ENCODE measurements around the gene RAB6B. TPM values are rescaled to one million over a fixed set of nuclear protein-coding genes. Genes with fewer than 3 reads are reported as not detected.

RAB6B gene
- total and polyA plus RNA-seq, 2 of the 4 experiments (the other 2 are of a cell fraction): 0.18 to 1.2 TPM

GRCh38 chr3:133832802-133833144 is 62.9 kb downstream of the RAB6B start:
- no peaks in the 10 kb centered on the region for H3K4me1 ChIP-seq (ENCODE audit: control insufficient read depth, insufficient read depth, low read length)
- no peak overlapping the region for H3K23ac ChIP-seq (ENCODE audit: low read depth, low read length)
- DNase-seq (no peak), ATAC-seq (ENCODE audit: low read depth) (no peak)
- no peaks in the 10 kb centered on the region for H3K9me3 ChIP-seq (ENCODE audit: control insufficient read depth, insufficient read depth, low read length)
- no peak overlapping the region for H3K27ac ChIP-seq (ENCODE audit: insufficient read depth, low read length)
- no peak overlapping the region for H3K4me2 ChIP-seq (ENCODE audit: low read depth, low read length)
- no peak overlapping the region for H3K4ac ChIP-seq (ENCODE audit: low read depth, low read length)
- H3K27me3 ChIP-seq (ENCODE audit: control insufficient read depth, insufficient read depth, low read length): peaks cover 11% of the 10 kb centered on the region
- H3K79me1 ChIP-seq (ENCODE audit: low read depth in 1 of 2, low read length in 2 of 2): no peaks in the 10 kb centered on the region
- H2AFZ ChIP-seq (replicated peaks; ENCODE audit: low read length, poor library complexity): no peak overlapping the region
- 90% methylated on average over 2 of the region's 10 CpGs; no CpG with 5 or more reads in 1 of the 2 experiments for WGBS, 2 experiments (ENCODE audit: extremely low coverage in 2 of 2, insufficient read length in 1 of 2)
- no peak overlapping the region for H3K18ac ChIP-seq (ENCODE audit: low read depth, low read length)
- no peak overlapping the region for H2BK15ac ChIP-seq (ENCODE audit: low read depth, low read length)
- ChIA-PET POLR2A (ENCODE audit: unreplicated experiment) (no interaction called here), CTCF (interaction anchor here (0.7 to 1.4 kb wide), 2 partner anchors 11 to 312 kb away, joined by 3 read pairs; no protein-coding TSS in a partner anchor)
- no peak overlapping the region for H4K5ac ChIP-seq (ENCODE audit: low read depth, low read length)
- intact Hi-C loops (cut with micrococcal nuclease) (no loop called here), in situ Hi-C loops (cut with MboI; ENCODE audit: low sequenced_read_pairs) (no loop called here), dilution Hi-C loops (cut with HindIII; ENCODE audit: low sequenced_read_pairs, unreplicated experiment) (no loop called here)
- BruUV-seq (replicated peaks): no TSS peak
- H3K9me1 ChIP-seq (ENCODE audit: insufficient read depth, low read length): no peaks in the 10 kb centered on the region
- H3K36me3 ChIP-seq (ENCODE audit: control insufficient read depth, insufficient read depth, low read length): no peaks in the 10 kb centered on the region
- H3K56ac ChIP-seq (ENCODE audit: extremely low read depth, insufficient read depth, low read length): no peak overlapping the region
- no peak overlapping the region for H4K8ac ChIP-seq (ENCODE audit: low read depth in 2 of 2, low read length in 2 of 2)
- no peak overlapping the region for H3K9ac ChIP-seq (ENCODE audit: low read depth, low read length)
- H2BK5ac ChIP-seq (ENCODE audit: low read depth, low read length, poor library complexity, severe bottlenecking): no peak overlapping the region
- H2BK20ac ChIP-seq (ENCODE audit: low read depth, low read length): no peak overlapping the region
- H3K14ac ChIP-seq (replicated peaks; ENCODE audit: low read depth, low read length): no peak overlapping the region
- no peak overlapping the region for H2AK9ac ChIP-seq (replicated peaks; ENCODE audit: low read depth, low read length, poor library complexity)
- no peak overlapping the region for H2BK120ac ChIP-seq (ENCODE audit: low read depth, low read length)
- H2AK5ac ChIP-seq (ENCODE audit: low read depth, low read length): no peak overlapping the region
- H3K4me3 ChIP-seq (ENCODE audit: insufficient read depth, low read depth, low read length): no peak overlapping the region
- H4K20me1 ChIP-seq (ENCODE audit: insufficient read depth, low read length): no peaks in the 10 kb centered on the region
- H4K91ac ChIP-seq (ENCODE audit: insufficient read depth, low read depth, low read length): no peak overlapping the region
- no peak for TF ChIP-seq CHD1 (IDR thresholded peaks at IDR 0.05; ENCODE audit: low read depth, low read length)
- no peak for TF ChIP-seq BHLHE40 (IDR thresholded peaks at IDR 0.05; ENCODE audit: low read depth, low read length)
- TF ChIP-seq SMC3 (IDR thresholded peaks at IDR 0.05; ENCODE audit: low read depth, low read length): no peak
- no peak for TF ChIP-seq RCOR1 (IDR thresholded peaks at IDR 0.05; ENCODE audit: insufficient replicate concordance, low read length)
- TF ChIP-seq FOS (IDR thresholded peaks at IDR 0.05; ENCODE audit: low read depth, low read length): no peak
- no peak for TF ChIP-seq MAFK (IDR thresholded peaks at IDR 0.05; ENCODE audit: low read depth, low read length)
- no peak for TF ChIP-seq MXI1 (IDR thresholded peaks at IDR 0.05; ENCODE audit: borderline replicate concordance, low read depth, low read length)
- no peak for TF ChIP-seq MAZ (IDR thresholded peaks at IDR 0.05; ENCODE audit: borderline replicate concordance, low read depth, low read length)
- TF ChIP-seq RAD21 (IDR thresholded peaks at IDR 0.05; ENCODE audit: low read length): no peak
- TF ChIP-seq CEBPB (IDR thresholded peaks at IDR 0.05; ENCODE audit: low read depth, low read length): no peak
- no peak for TF ChIP-seq RFX5 (IDR thresholded peaks at IDR 0.05; ENCODE audit: low read depth, low read length)
- no peak for TF ChIP-seq USF2 (IDR thresholded peaks at IDR 0.05; ENCODE audit: low read depth, low read length)
- no peak for TF ChIP-seq CTCF (conservative IDR thresholded peaks at IDR 0.05; ENCODE audit: low read depth, low read length)
- no peak for TF ChIP-seq ELK1 (IDR thresholded peaks at IDR 0.05; ENCODE audit: borderline replicate concordance, low read depth, low read length)
- TF ChIP-seq NFE2L2 (IDR thresholded peaks at IDR 0.05; ENCODE audit: low read depth, low read length): no peak
- no peak for TF ChIP-seq POLR2A (IDR thresholded peaks at IDR 0.05; ENCODE audit: low read depth, low read length)
